ENCODE measurements around the gene PDIA5.
"Not testable (repeated sequence)": the region's sequence is repeated elsewhere in the genome, so short reads cannot be mapped to it uniquely, and the experiment has no call there.

Gene PDIA5

GRCh38 chr3:123096126-123096525 lies 29.3 kb downstream of the PDIA5 start:
- no peak for DNase-seq

- DNase-seq = no peak
Measured at GRCh38 chr3:123096731-123097130, 29.9 kb downstream of the PDIA5 start.

GRCh38 chr3:123098426-123099330 lies 31.9 kb downstream of the PDIA5 start:
- no peak for DNase-seq

GRCh38 chr3:123099331-123100192 lies 32.7 kb downstream of the PDIA5 start:
- no peak for DNase-seq

- no peak for DNase-seq
Measured at GRCh38 chr3:123100193-123100776, 33.5 kb downstream of the PDIA5 start.

GRCh38 chr3:123102249-123102648 lies 35.4 kb downstream of the PDIA5 start:
- no peak for DNase-seq

- DNase-seq = no peak
Measured at GRCh38 chr3:123102826-123103225, 36.0 kb downstream of the PDIA5 start.

GRCh38 chr3:123104550-123104949 lies 37.7 kb downstream of the PDIA5 start:
- DNase-seq = no peak

GRCh38 chr3:123105201-123106189 lies 38.7 kb downstream of the PDIA5 start:
- no peak for DNase-seq

- no peak for DNase-seq
Measured at GRCh38 chr3:123110282-123110975, 43.6 kb downstream of the PDIA5 start.

GRCh38 chr3:123110976-123111615 lies 44.3 kb downstream of the PDIA5 start:
- no peak for DNase-seq

GRCh38 chr3:123111640-123112039 lies 44.8 kb downstream of the PDIA5 start:
- no peak for DNase-seq

- DNase-seq = no peak
Measured at GRCh38 chr3:123112232-123112631, 45.4 kb downstream of the PDIA5 start.

- DNase-seq = not testable (repeated sequence)
Measured at GRCh38 chr3:123112656-123113055, 45.8 kb downstream of the PDIA5 start.

- DNase-seq = no peak
Measured at GRCh38 chr3:123113889-123114450, 47.1 kb downstream of the PDIA5 start.

GRCh38 chr3:123116116-123116515 lies 49.3 kb downstream of the PDIA5 start:
- no peak for DNase-seq

GRCh38 chr3:123119388-123119787 lies 52.6 kb downstream of the PDIA5 start:
- no peak for DNase-seq

- DNase-seq = no peak
Measured at GRCh38 chr3:123119802-123120201, 53.0 kb downstream of the PDIA5 start.

GRCh38 chr3:123120573-123120972 lies 53.7 kb downstream of the PDIA5 start:
- DNase-seq = no peak

- no peak for DNase-seq
Measured at GRCh38 chr3:123122057-123122456, 55.2 kb downstream of the PDIA5 start.

All from stimulated activated CD4-positive, alpha-beta T cell treated with anti-CD3 and anti-CD28 coated beads, Interleukin-15, amount 100 ng/mL, for 24 hours (primary cell).